Stimulated activated CD4-positive, alpha-beta T cell treated with anti-CD3 and anti-CD28 coated beads, Interleukin-2, amount 100 ng/mL, for 4 hours (primary cell): ENCODE measurements around the gene DVL1.
"Not testable (repeated sequence)": the region's sequence is repeated elsewhere in the genome, so short reads cannot be mapped to it uniquely, and the experiment has no call there.

Source experiments
- DNase-seq: peaks from one replicate; pipeline ENCODE4 v3.0.0-alpha.2; 2020; ENCODE audit warnings: low read depth

Gene DVL1

GRCh38 chr1:1373051-1373814, 24.0 kb upstream of the DVL1 start:
- no peak for DNase-seq

- peak; percentile 59 for DNase-seq
Observed at GRCh38 chr1:1371746-1372711, 22.8 kb upstream of the DVL1 start.

- no peak for DNase-seq
Observed at GRCh38 chr1:1371364-1371745, 22.1 kb upstream of the DVL1 start.

- DNase-seq = no peak
Observed at GRCh38 chr1:1370771-1371300, 21.6 kb upstream of the DVL1 start.

- DNase-seq = not testable (repeated sequence)
Observed at GRCh38 chr1:1370094-1370493, 20.9 kb upstream of the DVL1 start.

GRCh38 chr1:1367315-1367714, 18.1 kb upstream of the DVL1 start:
- DNase-seq = no peak

GRCh38 chr1:1366699-1367066, 17.5 kb upstream of the DVL1 start:
- DNase-seq = no peak

- DNase-seq = no peak
Observed at GRCh38 chr1:1365875-1366698, 16.9 kb upstream of the DVL1 start.

- DNase-seq = no peak
Observed at GRCh38 chr1:1364266-1364665, 15.0 kb upstream of the DVL1 start.

- no peak for DNase-seq
Observed at GRCh38 chr1:1361982-1362423, 12.8 kb upstream of the DVL1 start.

GRCh38 chr1:1361233-1361981, 12.2 kb upstream of the DVL1 start:
- no peak for DNase-seq

- DNase-seq = no peak
Observed at GRCh38 chr1:1360506-1361169, 11.4 kb upstream of the DVL1 start.

GRCh38 chr1:1359664-1360468, 10.6 kb upstream of the DVL1 start:
- DNase-seq = no peak

GRCh38 chr1:1359308-1359663, 10.1 kb upstream of the DVL1 start:
- no peak for DNase-seq

GRCh38 chr1:1358433-1359271, 9.4 kb upstream of the DVL1 start, which contains the start of gene MXRA8:
Gene MXRA8 (minus strand): TSS chr1:1358555. CDS start chr1:1358504, 51 bp downstream.
- no peak for DNase-seq

- DNase-seq = no peak
Observed at GRCh38 chr1:1357871-1358432, 8.7 kb upstream of the DVL1 start.

GRCh38 chr1:1356796-1357401, 7.7 kb upstream of the DVL1 start:
- DNase-seq = no peak

- no peak for DNase-seq
Observed at GRCh38 chr1:1356166-1356795, 7.1 kb upstream of the DVL1 start.
